ENCODE measurements around the gene ZNF787.
"Not testable (repeated sequence)": the region's sequence is repeated elsewhere in the genome, so short reads cannot be mapped to it uniquely, and the experiment has no call there.

The ZNF787 gene

GRCh38 chr19:56107626-56108351 is 13.3 kb downstream of the ZNF787 start:
- TF ChIP-seq SUZ12 (IDR thresholded peaks at IDR 0.05) (no peak), CTBP1 (IDR thresholded peaks at IDR 0.05; ENCODE audit: borderline replicate concordance) (no peak), NFRKB (IDR thresholded peaks at IDR 0.05) (no peak), ELF4 (IDR thresholded peaks at IDR 0.05) (no peak), BHLHE40 (IDR thresholded peaks at IDR 0.05; ENCODE audit: borderline replicate concordance) (no peak), PKNOX1 (IDR thresholded peaks at IDR 0.05) (no peak), FOXM1 (IDR thresholded peaks at IDR 0.05; ENCODE audit: borderline replicate concordance) (no peak), HDGF (IDR thresholded peaks at IDR 0.05; ENCODE audit: borderline replicate concordance) (no peak), ZNF384 (IDR thresholded peaks at IDR 0.05) (no peak), L3MBTL2 (conservative IDR thresholded peaks at IDR 0.05) (no peak), FOXA1 (IDR thresholded peaks at IDR 0.05) (no peak), SP1 (IDR thresholded peaks at IDR 0.05) (no peak), ARNT (IDR thresholded peaks at IDR 0.05) (no peak), LEF1 (IDR thresholded peaks at IDR 0.05; ENCODE audit: borderline replicate concordance) (no peak)
- DNase-seq (ENCODE audit: extremely low spot score), result no peak
- CTCF ChIA-PET, result no interaction called here
- POLR2A ChIA-PET, result interaction anchor here (1.3 kb wide), 1 partner anchor 13 kb away, joined by 6 read pairs; the partner anchor contains the start of gene ZNF787

GRCh38 chr19:56106993-56107392 is 14.1 kb downstream of the ZNF787 start:
- ChIA-PET POLR2A (no interaction called here), CTCF (no interaction called here)
- TF ChIP-seq ELF4 (IDR thresholded peaks at IDR 0.05) (no peak), BHLHE40 (IDR thresholded peaks at IDR 0.05; ENCODE audit: borderline replicate concordance) (no peak), FOXM1 (IDR thresholded peaks at IDR 0.05; ENCODE audit: borderline replicate concordance) (no peak), LEF1 (IDR thresholded peaks at IDR 0.05; ENCODE audit: borderline replicate concordance) (no peak), CTBP1 (IDR thresholded peaks at IDR 0.05; ENCODE audit: borderline replicate concordance) (no peak), FOXK2 (IDR thresholded peaks at IDR 0.05) (no peak), SUZ12 (IDR thresholded peaks at IDR 0.05) (no peak), HDGF (IDR thresholded peaks at IDR 0.05; ENCODE audit: borderline replicate concordance) (no peak), SP1 (IDR thresholded peaks at IDR 0.05) (no peak), ARNT (IDR thresholded peaks at IDR 0.05) (no peak), ZNF384 (IDR thresholded peaks at IDR 0.05) (no peak)
- DNase-seq (ENCODE audit: extremely low spot score), result no peak

GRCh38 chr19:56106397-56106849 is 14.7 kb downstream of the ZNF787 start:
- no peak for DNase-seq (ENCODE audit: extremely low spot score)
- TF ChIP-seq ELF4 (IDR thresholded peaks at IDR 0.05) (no peak), ARNT (IDR thresholded peaks at IDR 0.05) (no peak), SP1 (IDR thresholded peaks at IDR 0.05) (no peak), FOXM1 (IDR thresholded peaks at IDR 0.05; ENCODE audit: borderline replicate concordance) (no peak)
- POLR2A ChIA-PET, result no interaction called here
- CTCF ChIA-PET, result no interaction called here

- CTCF ChIA-PET; DNase-seq (ENCODE audit: extremely low spot score); POLR2A ChIA-PET: not testable (repeated sequence)
Measured at GRCh38 chr19:56105831-56106396, 15.2 kb downstream of the ZNF787 start.

GRCh38 chr19:56105090-56105701 is 15.9 kb downstream of the ZNF787 start:
- peak; percentile 81 for DNase-seq (ENCODE audit: extremely low spot score)
- ChIA-PET CTCF (interaction anchor here (0.7 kb wide), 1 partner anchor 13 kb away, joined by 4 read pairs; no protein-coding TSS in a partner anchor), POLR2A (interaction anchor here (1.0 kb wide), 1 partner anchor 16 kb away, joined by 5 read pairs; the partner anchor contains the start of gene ZNF787)
- no peak for TF ChIP-seq ARNT (IDR thresholded peaks at IDR 0.05)
- TF ChIP-seq L3MBTL2 (conservative IDR thresholded peaks at IDR 0.05), result peak; percentile 42; the same call in 1 of the 2 replicates
- no peak for TF ChIP-seq TARDBP (IDR thresholded peaks at IDR 0.05)
- TF ChIP-seq PKNOX1 (IDR thresholded peaks at IDR 0.05), result no peak

GRCh38 chr19:56104423-56104822 is 16.7 kb downstream of the ZNF787 start:
- DNase-seq (ENCODE audit: extremely low spot score), result no peak
- TF ChIP-seq LEF1 (IDR thresholded peaks at IDR 0.05; ENCODE audit: borderline replicate concordance) (no peak), CTBP1 (IDR thresholded peaks at IDR 0.05; ENCODE audit: borderline replicate concordance) (no peak), FOXK2 (IDR thresholded peaks at IDR 0.05) (no peak), TARDBP (IDR thresholded peaks at IDR 0.05) (no peak), L3MBTL2 (conservative IDR thresholded peaks at IDR 0.05) (no peak), ARNT (IDR thresholded peaks at IDR 0.05) (no peak), NFRKB (IDR thresholded peaks at IDR 0.05) (no peak), ELF4 (IDR thresholded peaks at IDR 0.05) (no peak), PKNOX1 (IDR thresholded peaks at IDR 0.05) (no peak), SUZ12 (IDR thresholded peaks at IDR 0.05) (no peak), FOXM1 (IDR thresholded peaks at IDR 0.05; ENCODE audit: borderline replicate concordance) (no peak), BHLHE40 (IDR thresholded peaks at IDR 0.05; ENCODE audit: borderline replicate concordance) (no peak), HDGF (IDR thresholded peaks at IDR 0.05; ENCODE audit: borderline replicate concordance) (no peak), SP1 (IDR thresholded peaks at IDR 0.05) (no peak), ZNF384 (IDR thresholded peaks at IDR 0.05) (no peak), FOXA1 (IDR thresholded peaks at IDR 0.05) (no peak)
- POLR2A ChIA-PET, result interaction anchor here (1.0 kb wide), 1 partner anchor 16 kb away, joined by 5 read pairs; the partner anchor contains the start of gene ZNF787
- CTCF ChIA-PET, result interaction anchor here (0.7 kb wide), 1 partner anchor 14 kb away, joined by 4 read pairs; no protein-coding TSS in a partner anchor
